ENCODE results near the gene MARCKSL1. TPM values are rescaled to one million over a fixed set of nuclear protein-coding genes. Genes with fewer than 3 reads are reported as not detected.

The MARCKSL1 gene
- total RNA-seq, 1 experiment from 2014 or later: 133 TPM

- no peak for DNase-seq (ENCODE audit: low spot score)
Measured at GRCh38 chr1:32352831-32353383, 16.9 kb upstream of the MARCKSL1 start.

- no peak for DNase-seq (ENCODE audit: low spot score)
Measured at GRCh38 chr1:32352239-32352745, 16.3 kb upstream of the MARCKSL1 start.

GRCh38 chr1:32351399-32352238 lies 15.6 kb upstream of the MARCKSL1 start:
- DNase-seq (ENCODE audit: low spot score): peak; percentile 87

- no peak for DNase-seq (ENCODE audit: low spot score)
Measured at GRCh38 chr1:32350785-32351398, 14.9 kb upstream of the MARCKSL1 start.

- DNase-seq (ENCODE audit: low spot score): no peak
Measured at GRCh38 chr1:32349211-32349708, 13.2 kb upstream of the MARCKSL1 start.

GRCh38 chr1:32346532-32347157 lies 10.6 kb upstream of the MARCKSL1 start:
- no peak for DNase-seq (ENCODE audit: low spot score)

GRCh38 chr1:32345289-32345827 lies 9.3 kb upstream of the MARCKSL1 start:
- peak; percentile 25 for DNase-seq (ENCODE audit: low spot score)

GRCh38 chr1:32342704-32343103 lies 6.7 kb upstream of the MARCKSL1 start:
- no peak for DNase-seq (ENCODE audit: low spot score)

DNA sequence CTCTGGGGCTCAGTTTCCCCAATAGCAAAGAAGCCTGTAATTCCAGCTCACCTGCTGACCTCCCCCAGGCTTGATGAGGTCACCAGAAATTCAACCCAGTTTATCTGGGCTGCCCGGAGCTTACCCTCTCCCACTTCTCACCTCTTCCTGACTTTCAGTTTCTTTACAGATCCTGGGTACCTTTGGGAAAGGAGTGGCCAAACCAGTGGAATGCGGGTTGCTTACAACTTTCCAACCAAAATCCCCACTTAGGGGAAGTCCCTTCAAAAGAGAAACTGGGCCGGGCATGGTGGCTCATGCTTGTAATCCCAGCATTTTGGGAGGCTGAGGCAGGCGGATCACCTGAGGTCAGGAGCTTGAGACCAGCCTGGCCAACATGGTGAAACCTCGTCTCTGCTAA lies 5.9 kb upstream of the MARCKSL1 start:
- DNase-seq (ENCODE audit: low spot score): no peak

GRCh38 chr1:32341186-32341757 lies 5.2 kb upstream of the MARCKSL1 start:
- no peak for DNase-seq (ENCODE audit: low spot score)

- no peak for DNase-seq (ENCODE audit: low spot score)
Measured at GRCh38 chr1:32339363-32339978, 3.4 kb upstream of the MARCKSL1 start.

- no peak for DNase-seq (ENCODE audit: low spot score)
Measured at GRCh38 chr1:32338637-32339145, 2.7 kb upstream of the MARCKSL1 start.

GRCh38 chr1:32337855-32338636 lies 2.0 kb upstream of the MARCKSL1 start:
- DNase-seq (ENCODE audit: low spot score): no peak

GRCh38 chr1:32336963-32337675 lies 1.1 kb upstream of the MARCKSL1 start:
- DNase-seq (ENCODE audit: low spot score): no peak

GRCh38 chr1:32336591-32336932 lies 529 bp upstream of the MARCKSL1 start:
- no peak for DNase-seq (ENCODE audit: low spot score)

DNA sequence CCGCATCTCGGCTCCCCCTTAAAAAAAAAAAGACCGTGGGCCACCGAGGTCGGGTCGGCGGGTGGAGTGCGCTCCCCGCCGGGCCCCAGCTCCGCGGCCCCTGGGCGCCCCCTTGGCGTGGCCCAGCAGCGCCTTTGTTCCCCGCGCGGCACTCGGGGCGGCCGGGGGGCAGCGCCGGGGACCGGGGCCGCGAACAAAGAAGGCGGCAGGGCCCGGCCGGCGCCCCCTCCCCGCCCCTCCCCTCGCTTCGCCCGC lies 571 bp downstream of the MARCKSL1 start:
- DNase-seq (ENCODE audit: low spot score): no peak

DNA sequence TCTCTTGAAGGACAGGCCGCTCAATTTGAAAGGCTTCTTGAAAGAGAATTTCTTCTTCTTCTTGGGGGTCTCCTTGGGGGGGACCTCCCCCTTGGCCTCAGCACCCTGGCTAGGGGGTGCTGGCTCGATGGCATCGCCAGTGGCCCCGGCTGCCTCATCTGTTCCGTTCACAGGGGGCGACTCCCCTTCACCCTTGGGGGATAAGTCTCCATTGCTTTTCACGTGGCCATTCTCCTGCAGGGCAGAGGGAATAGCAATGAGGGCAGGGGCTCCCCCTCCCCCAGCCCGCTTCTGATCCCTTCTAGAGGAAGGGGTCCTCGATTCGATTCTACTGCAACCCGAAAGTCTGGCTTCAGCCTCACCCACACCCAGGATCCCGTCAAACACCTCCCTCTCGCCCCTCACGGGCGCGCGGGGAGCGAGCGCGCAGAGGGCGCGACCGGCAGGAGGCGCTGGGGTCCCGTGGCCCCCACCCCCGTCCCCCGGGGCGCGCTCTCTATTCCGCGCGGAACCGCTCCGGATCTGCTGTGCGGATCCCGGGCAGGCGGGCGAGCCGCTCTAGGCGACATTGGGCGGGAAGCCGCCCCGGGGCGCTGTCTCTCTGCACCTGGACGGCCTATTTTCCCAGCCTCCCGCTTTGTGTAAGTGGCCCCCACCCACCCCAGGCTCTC lies 1.0 kb downstream of the MARCKSL1 start:
- DNase-seq (ENCODE audit: low spot score): no peak

- DNase-seq (ENCODE audit: low spot score): no peak
Measured at GRCh38 chr1:32334274-32334861, 1.7 kb downstream of the MARCKSL1 start.

Measured in H4 (cell line).